Amygdala (tissue), 56 donors: ENCODE data around the gene WAC.
"Not testable (repeated sequence)": the region's sequence is repeated elsewhere in the genome, so short reads cannot be mapped to it uniquely, and the experiment has no call there.

Experiments
- DNase-seq, 56 donors: peaks; one replicate each; lab custom pipeline; 2025; lab: John Stamatoyannopoulos, UW

WAC gene

GRCh38 chr10:28658824-28659223 is 125.9 kb downstream of the WAC start:
- not testable (repeated sequence) for DNase-seq

- no peak for DNase-seq
These were observed 128.1 kb downstream of the WAC start for GRCh38 chr10:28661035-28661434.

GRCh38 chr10:28663576-28664368 is 130.9 kb downstream of the WAC start:
- DNase-seq, result peak in 50 of 56 donors; percentile 8 to 85 (median 62)

GRCh38 chr10:28664369-28664740 is 131.4 kb downstream of the WAC start:
- DNase-seq, result no peak

- no peak for DNase-seq
These were observed 134.0 kb downstream of the WAC start for GRCh38 chr10:28666751-28667467.

- peak in 8 of 56 donors; percentile 4 to 30 (median 21) for DNase-seq
These were observed 135.7 kb downstream of the WAC start for GRCh38 chr10:28668363-28669226.

- DNase-seq, result no peak
These were observed 136.6 kb downstream of the WAC start for GRCh38 chr10:28669227-28670173.
